Posterior cingulate gyrus (tissue), 11 donors: Measurements from ENCODE around the gene GBP3.
"Not testable (repeated sequence)": the region's sequence is repeated elsewhere in the genome, so short reads cannot be mapped to it uniquely, and the experiment has no call there.

Experiments used
- DNase-seq, 10 donors: peaks; one replicate each; pipeline versions ENCODE4 v3.0.0 to v3.0.0-alpha.2; 2020 to 2021; ENCODE audit warnings: mixed read lengths in 3 of 10
- intact Hi-C: fragments of 100-400 bp; cut with DNase I; formaldehyde crosslinking; loops from one replicate; pipeline ENCODE4 v1.15.1; 2023

Gene GBP3

DNA sequence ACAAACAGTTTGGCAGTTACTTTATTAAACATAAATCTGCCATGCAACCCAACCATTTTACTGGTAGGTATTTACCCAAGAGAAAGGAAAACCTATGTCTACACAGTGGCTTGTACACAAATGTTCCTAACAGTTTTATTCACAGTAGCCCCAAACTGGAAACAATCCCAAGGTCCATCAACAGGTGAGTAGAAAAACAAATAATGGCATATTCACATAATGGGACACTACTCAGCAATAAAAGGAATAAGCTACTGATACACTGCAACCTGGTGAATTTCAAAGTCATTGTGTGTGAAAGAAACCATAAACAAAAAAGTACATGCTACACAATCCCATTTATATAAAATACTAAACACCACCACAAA is 42.9 kb downstream of the GBP3 start:
- intact Hi-C loops = no loop called here
- no peak for DNase-seq

DNA sequence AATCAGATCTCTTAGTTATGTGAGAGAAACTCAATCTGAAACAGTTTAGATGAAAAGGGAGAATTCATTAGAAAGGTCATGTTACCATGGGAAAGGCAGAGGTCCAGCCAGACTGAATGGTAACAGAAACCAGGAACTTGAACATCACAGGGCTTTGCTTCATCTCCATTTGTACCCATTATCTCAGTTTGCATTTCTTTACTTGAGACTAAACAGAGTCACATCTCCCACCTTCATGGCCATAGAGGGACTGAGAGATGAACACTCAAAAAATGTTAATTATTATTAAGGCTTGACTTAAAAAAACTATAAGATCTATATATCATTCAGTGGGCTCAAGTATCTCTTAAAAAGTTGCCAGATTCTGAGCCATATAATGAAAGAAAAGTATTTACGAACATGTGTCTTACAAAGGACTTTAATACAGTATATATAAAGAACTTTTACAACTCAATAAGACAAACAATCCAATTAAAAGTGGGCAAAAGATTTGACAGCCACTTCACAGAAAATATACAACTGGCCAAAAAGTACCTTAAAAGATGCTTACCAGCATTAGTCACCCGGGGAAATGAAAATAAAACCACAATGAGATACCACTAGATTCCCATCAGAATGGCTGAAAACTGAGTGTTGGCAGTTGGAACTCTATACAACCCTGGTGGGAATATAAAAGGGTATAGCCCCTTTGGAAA is 43.5 kb downstream of the GBP3 start:
- DNase-seq = no peak
- intact Hi-C loops = no loop called here

DNA sequence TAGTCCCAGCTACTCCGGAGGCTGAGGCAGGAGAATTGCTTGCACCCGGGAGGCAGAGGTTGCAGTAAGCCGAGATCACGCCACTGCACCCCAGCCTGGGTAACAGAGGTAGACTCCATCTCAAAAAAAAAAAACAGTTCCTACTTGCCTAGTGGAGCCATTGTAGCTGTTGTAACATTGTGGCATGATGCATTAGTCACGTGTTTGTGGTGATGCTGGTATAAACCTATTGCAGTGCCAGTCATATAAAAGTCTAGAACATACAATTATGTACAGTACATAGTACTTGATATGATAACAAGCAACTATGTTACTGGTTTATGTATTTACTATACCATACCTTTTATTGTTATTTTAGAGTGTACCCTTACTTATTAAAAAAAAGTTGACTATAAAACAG is 46.4 kb downstream of the GBP3 start:
- intact Hi-C loops = no loop called here

GRCh38 chr1:88974616-88975172 is 48.0 kb downstream of the GBP3 start:
- peak in 2 of 10 donors; percentile 62 to 68 for DNase-seq
- intact Hi-C loops = not testable (repeated sequence)

More for the DNA sequence above, 46.4 kb downstream of the GBP3 start:
- DNase-seq = no peak

DNA sequence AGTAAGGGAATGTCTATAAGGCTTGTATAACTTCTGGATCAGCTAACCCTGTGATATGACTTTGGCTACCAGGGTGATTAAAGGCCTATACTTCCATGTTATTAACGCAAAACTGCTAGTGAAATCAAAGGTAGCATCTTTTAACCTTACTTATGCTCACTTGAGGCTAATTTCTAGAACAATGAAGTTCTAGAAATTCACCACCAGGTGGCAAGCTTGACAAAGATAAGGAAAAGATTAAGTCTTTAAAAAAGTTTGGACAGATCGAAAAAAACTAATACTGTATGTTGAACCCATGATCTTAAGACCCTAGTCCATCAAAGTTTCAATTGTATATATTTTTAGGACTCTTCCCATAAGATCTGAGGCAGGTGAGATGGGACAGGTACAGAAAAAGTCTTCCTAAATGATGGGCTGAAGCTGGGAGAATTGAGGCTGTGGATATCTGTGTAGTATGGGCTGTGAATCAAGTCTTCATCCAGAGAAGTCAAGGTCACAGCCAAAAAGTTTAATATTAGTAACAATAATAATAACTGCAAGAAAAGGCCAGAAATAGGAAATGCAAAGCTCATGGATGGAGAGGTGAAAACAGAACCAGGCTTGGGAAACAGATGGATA is 49.0 kb downstream of the GBP3 start:
- intact Hi-C loops = loop anchor here (2.0 kb wide), 1 partner anchor 385 kb away; no protein-coding TSS in a partner anchor
- no peak for DNase-seq

GRCh38 chr1:88961647-88962275 is 60.9 kb downstream of the GBP3 start:
- no peak for DNase-seq

GRCh38 chr1:88961081-88961480 is 61.6 kb downstream of the GBP3 start:
- intact Hi-C loops = no loop called here
- DNase-seq = no peak

More at GRCh38 chr1:88961647-88962275, 60.9 kb downstream of the GBP3 start:
- intact Hi-C loops = no loop called here
